ENCODE results near the gene GPR108. TPM values are rescaled to one million over a fixed set of nuclear protein-coding genes. Genes with fewer than 3 reads are reported as not detected.

GPR108 gene
- total RNA-seq, 1 donor from 2014 or later, result 36.8 TPM

DNA sequence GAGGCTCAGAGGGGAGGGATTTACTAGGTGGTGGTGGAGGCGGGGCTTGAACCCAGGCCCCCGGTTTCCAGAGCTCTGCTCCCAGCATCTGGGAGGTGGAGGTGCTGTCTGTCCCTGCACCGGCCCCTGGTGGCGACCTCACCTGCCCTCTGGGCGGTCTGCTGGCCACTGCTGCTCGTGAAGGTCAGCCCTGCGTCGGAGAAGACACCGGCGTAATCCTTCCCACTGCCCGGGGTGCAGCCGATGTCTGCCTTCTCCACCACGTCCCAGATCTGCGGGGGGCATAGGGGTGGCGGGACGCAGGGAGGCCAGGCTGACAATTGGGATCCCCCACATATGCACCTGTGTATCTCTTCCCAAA lies 29.7 kb downstream of the GPR108 start:
- DNase-seq (ENCODE audit: low spot score), result no peak

DNA sequence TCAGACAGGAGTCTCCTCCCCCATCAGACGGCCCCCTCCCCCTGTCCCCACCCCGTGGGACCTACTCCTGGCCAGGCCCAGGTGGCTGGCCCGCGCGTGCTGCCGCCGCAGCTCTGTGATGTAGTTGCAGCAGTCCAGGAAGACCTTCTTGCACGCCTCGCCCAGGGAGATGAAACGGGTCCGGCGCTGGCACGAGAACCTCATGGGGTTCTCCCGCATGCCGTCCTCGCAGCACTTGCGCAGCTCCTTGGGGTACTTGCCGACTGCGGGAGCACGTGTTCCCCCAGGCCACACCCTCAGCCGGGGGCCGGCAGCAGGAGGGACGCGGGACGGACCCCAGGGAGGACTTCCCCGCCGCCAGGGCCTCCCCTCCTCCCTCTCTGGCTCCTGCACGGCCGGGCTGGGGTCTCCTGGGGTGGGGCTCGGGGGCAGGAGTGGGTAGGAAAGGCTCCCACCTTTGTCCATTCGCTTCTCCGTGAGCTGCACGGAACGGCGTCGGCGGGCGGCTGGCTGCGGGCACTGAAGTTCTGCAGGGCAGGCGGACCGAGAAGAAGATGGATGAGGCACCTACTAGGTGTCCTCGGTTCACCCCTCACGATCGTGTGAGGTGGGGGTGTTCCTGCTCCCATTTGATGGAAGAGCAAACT lies 30.2 kb downstream of the GPR108 start:
- DNase-seq (ENCODE audit: low spot score), result no peak

DNA sequence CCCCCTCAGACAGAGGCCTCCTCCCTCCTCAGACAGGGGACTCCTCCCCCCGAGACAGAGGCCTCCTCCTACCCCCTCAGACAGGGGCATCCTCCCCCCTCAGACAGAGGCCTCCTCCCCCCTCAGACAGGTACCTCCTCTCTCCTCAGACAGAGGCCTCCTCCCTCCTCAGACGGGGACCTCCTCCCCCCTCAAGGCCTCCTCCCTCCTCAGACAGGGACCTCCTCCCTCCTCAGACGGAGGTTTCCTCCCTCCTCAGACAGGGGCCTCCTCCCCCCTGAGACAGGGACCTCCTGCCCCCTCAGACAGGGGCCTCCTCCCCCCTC lies 30.8 kb downstream of the GPR108 start:
- DNase-seq (ENCODE audit: low spot score), result no peak

DNA sequence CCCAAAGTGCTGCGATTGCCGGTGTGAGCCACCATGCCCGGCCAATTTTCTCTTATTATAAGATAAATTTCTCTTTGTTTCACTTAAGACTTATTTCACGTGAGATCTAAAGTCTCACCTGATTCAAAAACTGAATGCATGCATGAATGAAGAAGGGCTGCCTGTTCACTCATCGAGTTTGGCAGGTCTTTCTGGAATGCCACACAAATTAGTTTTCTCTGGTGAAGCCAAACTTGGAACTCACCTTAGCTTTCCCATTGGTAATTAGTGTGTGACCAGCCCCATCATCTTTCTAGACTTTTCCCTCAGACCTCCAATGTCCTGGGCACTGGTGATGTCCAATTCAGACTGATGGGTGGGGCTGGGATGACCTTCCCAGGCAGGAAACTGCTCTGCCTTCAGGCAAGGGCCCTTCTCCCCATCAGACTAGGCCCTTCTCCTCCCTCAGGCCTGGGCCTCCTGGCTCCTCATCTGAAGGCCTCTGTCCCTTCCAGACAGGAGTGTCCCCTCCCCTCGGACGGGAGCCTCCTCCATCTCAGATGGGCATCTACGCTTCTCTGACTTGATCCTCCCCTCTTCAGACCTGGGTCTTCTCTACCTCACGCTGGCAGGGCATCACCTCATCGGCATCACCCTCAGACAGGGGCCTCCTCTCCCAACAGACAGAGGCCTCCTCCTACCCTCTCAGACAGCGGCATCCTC lies 31.3 kb downstream of the GPR108 start:
- DNase-seq (ENCODE audit: low spot score), result no peak

DNA sequence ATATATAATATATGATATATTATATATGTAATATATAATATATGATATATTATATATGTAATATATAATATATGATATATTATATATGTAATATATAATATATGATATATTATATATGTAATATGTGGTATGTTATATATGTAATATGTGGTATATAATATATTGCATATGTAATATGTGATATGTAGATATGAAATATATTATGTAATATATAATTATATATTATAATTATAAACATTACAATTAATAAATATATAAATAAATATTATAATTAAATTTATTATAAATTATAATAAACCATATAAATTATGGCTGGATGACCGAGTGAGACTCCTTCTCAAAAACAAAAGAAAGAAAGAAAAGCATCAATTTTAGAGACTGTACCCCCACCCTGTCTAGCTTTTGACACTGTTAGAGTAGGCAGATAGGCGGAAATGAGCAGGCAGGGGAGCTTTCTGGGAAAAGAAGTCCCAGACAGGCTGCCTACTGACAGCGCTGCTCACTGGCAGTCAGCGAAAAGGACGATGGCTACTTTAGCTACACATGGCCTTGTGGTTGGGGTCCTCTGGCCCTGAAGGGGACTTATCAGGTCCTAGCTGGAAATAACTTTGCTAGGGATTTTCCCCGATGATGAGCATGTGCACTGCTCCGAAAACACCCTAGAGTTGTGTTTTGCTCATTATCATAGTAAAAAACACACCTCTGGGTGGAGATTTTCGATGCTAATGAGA lies 36.6 kb downstream of the GPR108 start:
- no peak for DNase-seq (ENCODE audit: low spot score)

DNA sequence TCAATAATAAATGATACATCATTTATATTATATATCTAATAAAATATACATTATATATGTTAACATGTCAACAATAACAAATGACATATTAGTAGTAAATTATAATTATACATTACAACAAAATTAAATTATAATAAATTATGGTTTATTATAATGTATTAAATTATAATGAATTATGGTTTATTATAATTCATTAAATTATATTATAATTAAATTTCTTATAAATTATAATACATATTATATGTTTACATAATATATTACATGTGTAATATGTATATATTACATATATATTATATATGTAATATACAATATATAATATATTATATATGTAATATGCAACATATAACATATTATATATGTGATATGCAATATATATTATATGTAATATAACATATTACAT lies 37.4 kb downstream of the GPR108 start:
- DNase-seq (ENCODE audit: low spot score), result no peak

DNA sequence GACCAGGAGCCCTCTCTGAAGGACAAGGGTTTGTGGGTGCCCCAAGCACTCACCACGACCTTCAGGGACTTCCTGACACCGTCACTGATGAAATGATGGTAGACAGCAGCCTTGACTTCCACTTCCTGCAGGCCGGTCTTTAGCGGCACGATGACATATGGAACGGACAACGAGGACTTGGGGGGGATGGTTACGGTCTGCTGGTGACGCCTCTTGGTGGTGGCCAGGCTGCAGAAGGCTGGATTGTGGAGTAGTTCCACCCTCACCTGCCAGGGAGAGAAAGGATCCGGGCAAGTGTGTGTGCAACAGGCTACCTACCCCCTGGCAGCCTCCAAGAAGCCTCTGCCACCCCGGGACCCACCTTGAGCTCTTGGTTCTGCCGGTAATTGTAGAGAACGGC lies 40.1 kb downstream of the GPR108 start:
- DNase-seq (ENCODE audit: low spot score), result no peak

DNA sequence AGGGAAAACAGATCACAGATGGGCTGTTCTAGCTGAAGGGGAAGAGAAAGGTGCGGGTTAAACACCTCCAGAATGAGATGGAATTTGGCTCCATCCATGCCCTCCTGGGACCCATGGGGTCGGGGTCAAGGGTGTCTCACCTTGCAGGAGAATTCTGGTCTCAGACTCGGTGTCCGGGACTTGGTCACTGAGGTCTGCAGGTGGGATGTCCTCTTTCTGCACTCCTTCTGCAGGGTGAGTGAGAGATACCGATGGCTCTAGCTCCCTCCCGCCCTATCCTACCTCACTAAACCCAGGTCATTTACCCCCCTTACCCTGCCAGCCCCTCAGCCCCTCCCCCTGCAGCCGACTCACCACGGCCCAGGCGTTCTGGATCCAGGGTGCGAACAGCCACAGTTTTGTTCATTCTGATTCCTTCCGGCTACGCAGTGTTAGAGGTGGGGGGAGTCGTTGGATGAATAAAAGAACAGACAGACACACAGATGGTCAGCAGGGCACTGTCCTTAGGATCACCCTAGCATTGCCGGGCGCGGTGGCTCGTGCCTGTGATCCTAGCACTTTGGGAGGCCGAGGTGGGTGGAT lies 41.0 kb downstream of the GPR108 start:
- DNase-seq (ENCODE audit: low spot score), result no peak

DNA sequence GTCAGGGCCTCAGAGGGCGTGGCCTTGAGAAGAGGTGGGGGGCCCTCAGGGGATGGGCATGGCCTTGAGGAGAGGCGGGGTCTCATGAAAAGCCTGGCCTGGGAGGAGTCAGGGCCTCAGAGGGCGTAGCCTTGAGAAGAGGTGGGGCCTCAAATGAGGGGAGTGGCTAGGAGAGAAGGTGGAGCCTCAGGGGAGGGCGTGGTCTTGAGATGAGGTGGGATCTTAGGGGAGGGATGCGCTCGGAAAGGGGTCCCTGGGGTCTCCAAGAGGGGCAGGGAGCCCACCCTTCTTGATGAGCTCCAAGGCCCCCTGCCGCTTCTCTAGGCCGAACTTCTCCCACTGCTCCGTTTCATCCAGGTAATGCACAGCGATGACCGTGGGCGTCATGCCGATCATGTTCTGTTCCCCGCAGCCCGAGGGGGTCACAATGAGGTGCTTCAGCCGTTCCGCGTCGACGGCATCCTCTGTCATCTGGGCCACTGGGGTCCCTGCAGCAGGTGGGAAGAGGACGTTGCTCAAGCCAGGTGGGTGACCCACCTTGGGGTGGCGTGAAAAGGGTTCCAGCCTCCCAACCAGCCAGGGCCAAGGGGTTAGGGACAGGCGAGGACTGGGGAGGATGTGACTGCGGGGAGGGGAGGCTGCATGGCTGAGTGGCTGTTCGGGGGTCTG lies 43.1 kb downstream of the GPR108 start:
- DNase-seq (ENCODE audit: low spot score), result no peak

DNA sequence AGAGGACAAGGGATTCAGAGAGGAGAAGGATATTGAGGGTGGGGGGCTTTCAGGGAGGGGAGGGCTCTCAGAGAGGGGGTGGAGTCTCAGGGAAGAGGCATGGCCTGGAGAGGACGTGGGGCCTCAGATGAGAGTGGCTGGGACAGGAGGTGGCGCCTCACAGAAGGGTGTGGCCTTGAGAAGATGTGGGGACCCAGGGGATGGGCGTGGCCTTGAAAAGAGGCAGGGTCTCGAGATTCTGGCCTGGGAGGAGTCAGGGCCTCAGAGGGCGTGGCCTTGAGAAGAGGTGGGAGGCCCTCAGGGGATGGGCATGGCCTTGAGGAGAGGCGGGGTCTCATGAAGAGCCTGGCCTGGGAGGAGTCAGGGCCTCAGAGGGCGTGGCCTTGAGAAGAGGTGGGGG lies 43.7 kb downstream of the GPR108 start:
- no peak for DNase-seq (ENCODE audit: low spot score)

DNA sequence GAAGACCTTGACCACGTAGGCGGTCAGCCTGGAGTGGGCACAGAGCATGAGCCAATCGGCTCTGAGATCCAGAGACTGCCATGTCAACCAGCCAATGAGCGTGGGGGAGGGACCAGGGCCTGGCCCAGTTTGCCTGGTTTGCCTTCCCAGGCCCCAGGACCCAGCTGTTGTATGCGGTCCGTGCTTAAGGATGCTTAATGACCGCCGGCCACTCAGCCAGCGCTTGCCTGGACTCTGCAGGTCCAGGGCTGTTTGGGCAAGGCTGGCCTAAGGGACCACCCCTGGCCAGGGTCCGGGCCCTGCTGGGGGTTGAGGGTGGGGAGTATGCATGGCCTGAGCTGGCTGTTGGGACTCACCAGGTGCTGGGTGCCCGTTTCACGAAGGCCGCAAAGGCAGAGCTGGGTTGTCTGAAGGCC lies 44.3 kb downstream of the GPR108 start:
- DNase-seq (ENCODE audit: low spot score), result no peak

DNA sequence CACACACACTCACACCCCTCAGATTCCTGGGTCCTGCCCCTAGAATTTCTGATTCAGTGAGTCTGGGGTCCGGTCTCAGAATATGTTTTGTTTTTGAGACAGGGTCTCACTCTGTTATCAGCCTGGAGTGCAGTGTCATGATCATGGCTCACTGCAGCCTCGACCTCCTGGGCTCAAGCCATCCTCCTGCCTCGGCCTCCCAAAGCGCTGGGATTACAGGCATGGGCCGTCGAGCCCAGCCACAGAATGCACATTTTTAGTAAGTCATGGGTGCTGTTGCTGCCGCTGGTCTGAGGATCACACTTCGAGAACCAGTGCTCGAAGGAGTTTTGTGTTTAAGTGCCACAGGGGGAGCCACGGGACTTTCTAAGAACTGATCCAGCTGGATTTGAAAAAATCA lies 45.4 kb downstream of the GPR108 start:
- DNase-seq (ENCODE audit: low spot score), result no peak

DNA sequence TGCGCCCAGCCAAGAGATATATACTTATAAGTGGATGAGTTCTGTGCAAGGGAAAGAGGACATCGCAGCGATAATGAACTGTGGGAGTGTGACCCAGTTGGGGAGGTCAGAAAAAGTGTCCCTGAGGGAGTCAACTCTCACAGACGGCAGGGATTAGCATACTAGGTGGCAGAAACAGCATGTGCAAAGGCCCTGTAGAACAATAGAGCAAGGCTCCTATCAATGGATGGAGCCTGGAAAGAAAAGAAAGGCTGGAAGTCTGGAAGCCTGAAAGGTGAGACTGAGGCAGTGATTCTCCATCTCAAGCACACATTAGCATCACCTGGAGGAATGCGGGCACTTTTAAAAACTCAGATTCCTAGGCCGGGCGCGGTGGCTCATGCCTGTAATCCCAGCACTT lies 46.0 kb downstream of the GPR108 start:
- DNase-seq (ENCODE audit: low spot score), result no peak

DNA sequence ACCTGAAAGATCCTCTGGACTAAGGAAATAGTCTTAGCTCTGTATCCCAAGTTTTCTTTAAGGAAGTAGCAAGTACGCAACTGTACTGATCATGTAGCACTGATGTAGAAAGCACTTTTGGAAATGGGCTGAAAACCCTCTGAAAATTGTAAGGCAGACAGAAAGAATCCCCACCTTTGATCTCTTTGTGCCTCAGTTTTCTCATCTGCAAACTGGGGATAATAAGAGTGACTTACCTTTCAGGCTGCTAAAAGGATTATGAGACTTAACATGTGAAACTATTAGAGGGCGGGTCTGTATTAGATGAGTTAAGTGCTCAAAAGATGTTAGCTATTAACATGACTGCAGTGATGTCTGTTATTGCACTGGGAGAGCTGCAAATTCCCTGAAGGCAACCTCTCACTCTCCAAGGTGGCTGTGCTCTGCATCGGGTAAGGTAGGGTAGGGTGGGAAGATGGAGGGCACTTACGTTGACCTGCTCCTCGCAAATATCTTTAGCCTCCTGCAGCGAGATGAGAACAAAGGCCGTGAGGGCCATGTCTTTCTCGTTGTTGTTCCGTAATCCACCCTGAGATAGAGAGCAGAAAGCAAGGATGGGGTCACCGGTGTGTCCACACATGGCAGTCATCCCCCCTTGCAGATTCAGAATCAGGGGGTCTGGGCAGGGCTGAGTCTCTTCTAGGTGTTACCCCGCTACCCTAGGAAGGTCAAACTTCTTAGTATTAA lies 47.1 kb downstream of the GPR108 start:
- no peak for DNase-seq (ENCODE audit: low spot score)

DNA sequence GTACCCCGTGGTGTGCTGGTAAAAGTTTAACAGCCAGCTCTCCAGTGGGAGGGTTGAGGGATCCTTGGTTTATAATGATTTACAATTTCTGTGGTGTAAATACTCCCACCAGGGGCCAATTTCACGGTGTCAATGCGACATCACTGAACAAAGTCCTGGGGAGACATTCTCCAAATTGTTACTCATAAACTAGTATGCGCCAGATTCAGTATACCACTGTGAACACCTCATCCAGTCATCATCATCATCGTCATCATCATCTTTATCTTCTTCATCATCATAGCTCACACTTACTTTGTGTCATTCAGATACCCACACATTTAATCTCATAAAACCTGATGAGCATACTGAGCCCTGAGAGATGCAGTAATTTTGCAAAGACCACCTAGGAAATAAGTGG lies 50.3 kb downstream of the GPR108 start:
- no peak for DNase-seq (ENCODE audit: low spot score)

DNA sequence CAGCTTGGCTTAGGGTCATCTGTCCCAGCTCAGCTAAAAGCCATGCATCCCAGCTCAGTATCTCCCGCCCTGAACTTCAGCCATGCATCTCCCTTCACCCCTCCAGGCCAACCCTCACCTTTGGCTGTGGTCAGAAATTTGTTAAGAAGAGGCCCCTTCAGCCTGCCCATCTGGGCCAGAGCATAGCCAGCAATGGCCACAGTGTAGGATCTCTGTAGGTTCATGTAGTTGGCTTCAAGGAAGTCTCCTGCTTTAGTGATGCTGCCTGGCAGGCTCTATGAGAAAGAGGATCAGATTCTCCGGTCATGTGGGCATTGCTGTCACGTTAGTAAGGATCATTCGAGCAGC lies 50.8 kb downstream of the GPR108 start:
- DNase-seq (ENCODE audit: low spot score), result no peak

DNA sequence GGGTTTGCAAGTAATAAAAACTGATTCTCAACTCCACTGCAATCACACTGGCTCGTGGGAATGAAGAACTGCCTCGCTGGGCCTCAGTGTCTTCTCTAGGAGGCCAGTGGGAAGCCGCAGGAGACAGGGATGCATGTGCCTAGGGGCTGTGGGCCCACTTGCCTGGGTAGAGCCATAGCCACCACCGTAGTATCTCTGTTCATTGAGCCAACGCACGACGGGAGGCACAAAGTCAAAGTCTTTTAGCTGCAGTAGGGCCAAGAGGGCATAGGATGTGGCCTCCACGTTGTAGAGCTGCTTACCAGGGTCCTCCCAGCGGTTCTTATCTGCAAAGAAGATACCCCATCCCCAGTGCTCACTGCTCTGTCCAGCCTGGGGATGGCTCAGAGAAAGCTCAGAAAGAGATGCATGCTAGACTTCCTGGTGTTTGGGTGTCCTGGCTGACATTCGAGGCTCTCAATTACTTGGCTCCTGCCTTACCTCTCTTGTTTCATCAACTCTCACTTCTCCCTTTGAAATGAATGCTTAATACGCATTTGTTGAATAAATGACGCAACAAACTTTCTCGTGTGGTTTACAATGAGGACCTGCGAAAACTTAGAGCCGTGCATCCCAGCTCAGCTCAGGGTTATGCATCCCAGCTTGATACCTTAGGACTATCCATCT lies 51.3 kb downstream of the GPR108 start:
- DNase-seq (ENCODE audit: low spot score), result no peak

DNA sequence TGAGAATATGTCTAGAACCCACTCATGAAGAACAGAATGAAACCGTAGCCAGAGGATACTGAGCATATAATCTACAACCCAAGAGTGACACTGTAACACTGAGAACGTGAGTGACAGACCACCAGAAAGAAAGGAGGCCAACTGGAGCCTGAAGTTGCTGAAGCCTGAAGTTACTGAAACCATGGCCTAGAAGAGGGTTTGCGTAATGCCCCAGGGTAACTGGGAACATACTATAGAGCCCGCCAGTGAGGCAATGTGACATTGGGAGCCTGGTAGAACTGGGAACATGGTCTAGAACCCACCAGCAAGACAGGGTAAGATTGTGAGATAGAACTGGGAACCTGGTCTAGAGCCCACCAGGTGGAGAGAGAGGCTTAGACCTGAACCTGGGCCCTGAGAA lies 51.9 kb downstream of the GPR108 start:
- DNase-seq (ENCODE audit: low spot score), result no peak

DNA sequence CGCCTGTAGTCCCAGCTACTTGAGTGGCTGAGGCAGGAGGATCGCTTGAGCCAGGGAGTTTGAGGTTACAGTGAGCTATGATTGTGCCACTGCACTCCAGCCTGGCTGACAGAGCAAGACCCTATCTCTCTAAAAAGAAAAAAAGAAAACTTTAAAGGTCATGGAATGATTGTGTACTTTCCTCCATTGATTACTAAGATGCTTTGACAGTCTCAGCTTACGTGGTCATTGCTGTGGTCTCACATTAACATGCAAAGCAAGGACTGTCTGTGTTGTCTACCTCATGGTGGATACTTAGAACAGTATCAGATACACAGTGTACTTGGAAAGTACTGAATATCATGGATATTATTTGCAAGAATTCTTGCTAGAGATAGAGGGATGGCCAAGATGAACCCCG lies 53.4 kb downstream of the GPR108 start:
- DNase-seq (ENCODE audit: low spot score), result no peak

DNA sequence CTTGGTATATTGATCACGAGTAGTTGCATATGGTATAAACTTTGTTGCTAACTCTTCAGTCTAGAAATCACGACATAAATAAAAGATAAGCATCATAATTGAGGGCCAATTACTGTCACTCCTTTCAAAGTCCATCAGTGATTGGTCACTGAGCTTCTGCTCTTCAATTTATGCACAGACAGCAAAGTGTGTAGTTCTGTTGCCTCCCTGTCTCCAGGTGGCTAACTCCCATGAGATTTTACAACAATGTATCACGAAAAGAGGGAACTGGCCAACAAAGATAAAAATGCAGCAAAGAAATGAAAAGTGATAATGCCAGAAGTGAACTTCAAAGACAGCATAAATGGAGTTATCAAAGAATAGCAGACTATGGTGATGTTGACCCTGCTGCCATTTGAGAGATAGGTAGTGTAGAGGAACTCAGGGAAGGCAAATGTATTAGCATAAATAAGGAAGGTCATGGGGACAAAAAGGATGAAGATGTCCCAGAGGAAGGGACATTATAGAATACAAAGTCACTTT lies 54.7 kb downstream of the GPR108 start:
- no peak for DNase-seq (ENCODE audit: low spot score)

DNA sequence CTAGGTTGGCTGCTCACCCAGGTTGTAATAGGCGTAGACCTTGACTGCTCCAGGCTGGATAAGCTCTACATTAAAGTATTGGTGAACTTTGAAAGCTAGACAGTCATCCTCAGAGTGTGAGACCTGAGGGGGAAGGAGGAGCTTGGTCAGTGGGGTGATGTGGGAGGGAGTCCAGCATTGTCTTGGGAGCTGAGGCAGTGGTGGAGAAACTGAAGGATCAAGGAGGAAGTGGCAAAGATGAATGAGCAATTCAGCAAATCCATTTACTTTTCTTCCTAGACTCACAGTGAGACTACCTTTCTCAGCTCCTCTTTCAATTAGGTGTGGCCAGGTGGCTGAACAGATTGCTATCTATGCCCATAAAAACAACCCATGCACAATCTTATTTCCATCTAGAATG lies 57.2 kb downstream of the GPR108 start:
- no peak for DNase-seq (ENCODE audit: low spot score)

Data from umbilical cord (tissue), 2 donors.